Panc1 (cell line): ENCODE results near the gene PLA2G2C. TPM values are rescaled to one million over a fixed set of nuclear protein-coding genes. Genes with fewer than 3 reads are reported as not detected.

Experiments
- ATAC-seq: fragments of 200-7000 bp; cut with Tn5 transposase; 2 replicates; pipeline ENCODE4 v1.9.1; 2020; ENCODE audit warnings: mild to moderate bottlenecking, moderate library complexity
- BruUV-seq: library from RNA; stranded (reverse); fragments of 400-500 nt; replicated peaks from 2 replicates; lab custom pipeline; 2021; lab: Mats Ljungman, UMichigan
- CTCF ChIA-PET: fragments of 300-600 bp; sonication (Branson Sonifier 250); formaldehyde crosslinking; loops from one replicate; lab custom pipeline; 2022; ENCODE audit warnings: antibody characterized with exemption; lab: Charles Lee
- POLR2A ChIA-PET: fragments of 300-600 bp; sonication (Branson Sonifier 250); formaldehyde crosslinking; loops from one replicate; lab custom pipeline; 2022; ENCODE audit warnings: antibody characterized with exemption; lab: Charles Lee
- DNase-seq: peaks from one replicate; pipeline ENCODE4 v3.0.0-alpha.2; 2010; ENCODE audit warnings: low read depth, low spot score
- H3K27ac ChIP-seq: 2 replicates; pipeline ENCODE4 v1.5.1; 2011; ENCODE audit warnings: mild to moderate bottlenecking, low read length, inconsistent platforms
- H3K27me3 ChIP-seq: fragments of 200-500 bp; sonication (Bioruptor generic); 2 replicates; pipeline ENCODE4 v1.6.0; 2014; ENCODE audit warnings: low read length, inconsistent platforms; ENCODE audit not compliant: control insufficient read depth, insufficient read depth
- H3K36me3 ChIP-seq: fragments of 200-500 bp; sonication (Bioruptor generic); 2 replicates; pipeline ENCODE4 v1.5.1; 2014; ENCODE audit warnings: inconsistent platforms, mild to moderate bottlenecking, low read length, moderate library complexity; ENCODE audit not compliant: control insufficient read depth, insufficient read depth
- H3K4me1 ChIP-seq: 2 replicates; pipeline ENCODE4 v1.5.1; 2011; ENCODE audit warnings: inconsistent platforms, mild to moderate bottlenecking, low read length, moderate library complexity; ENCODE audit not compliant: control insufficient read depth, insufficient read depth
- H3K4me3 ChIP-seq, 2 experiments: 2 replicates each; pipeline ENCODE4 v1.5.1; 2011 to 2012; ENCODE audit warnings: low read depth in 2 of 2, low read length in 2 of 2, mild to moderate bottlenecking in 2 of 2, inconsistent platforms in 1 of 2, moderate library complexity in 1 of 2
- H3K9me3 ChIP-seq: fragments of 200-500 bp; sonication (Bioruptor generic); 2 replicates; pipeline ENCODE4 v1.5.1; 2014; ENCODE audit warnings: low read depth, mild to moderate bottlenecking, inconsistent platforms, low read length, moderate library complexity; ENCODE audit not compliant: control insufficient read depth, insufficient read depth
- POLR2AphosphoS5 ChIP-seq: IDR thresholded peaks from 2 replicates; pipeline ENCODE4 v1.6.1; 2012; ENCODE audit warnings: mild to moderate bottlenecking, low read depth, low read length, moderate library complexity
- SIN3A ChIP-seq: IDR thresholded peaks from 2 replicates; pipeline ENCODE4 v1.6.1; 2012; ENCODE audit warnings: low read depth, mild to moderate bottlenecking, low read length, moderate library complexity, borderline replicate concordance; ENCODE audit not compliant: insufficient read depth
- TCF7L2 ChIP-seq: IDR thresholded peaks from 2 replicates; pipeline ENCODE4 v1.6.1; 2011; ENCODE audit warnings: mild to moderate bottlenecking, low read depth, low read length, inconsistent platforms
- in situ Hi-C: cut with HindIII; loops from 2 replicates; pipeline ENCODE4 v1.10.0; 2016; ENCODE audit warnings: low sequenced_read_pairs, low pct_unique_long_range_greater_than_20kb
- intact Hi-C: fragments of 100-400 bp; cut with micrococcal nuclease; formaldehyde crosslinking; loops from one replicate; pipeline ENCODE4 v1.10.0; 2022; ENCODE audit not compliant: unreplicated experiment
- total RNA-seq: library from RNA; stranded (reverse); gene quantifications from one replicate; pipeline ENCODE4 v1.2.1, GENCODE V29; 2021; ENCODE audit not compliant: unreplicated experiment
- TF ChIP-seq, protein P1 (sequence below): fragments of 450-650 bp; IDR thresholded peaks from 2 replicates; pipeline ENCODE4 v1.5.1; 2017; ENCODE audit warnings: mild to moderate bottlenecking
- TF ChIP-seq, protein P2 (sequence below), 2 experiments: IDR thresholded peaks; 2 replicates each; pipeline ENCODE4 v1.6.1; 2011 to 2012; ENCODE audit warnings: low read depth in 2 of 2, control low read depth in 1 of 2, low read length in 1 of 2, mild to moderate bottlenecking in 1 of 2, moderate library complexity in 1 of 2; ENCODE audit not compliant: insufficient read depth in 1 of 2

Gene PLA2G2C
- total RNA-seq, 1 experiment from 2014 or later, result not detected

- Histone ChIP-seq H3K9me3 (no peaks in the 10 kb centered on the region), H3K4me3 (no peak overlapping the region), H3K27me3 (no peaks in the 10 kb centered on the region), H3K4me1 (no peaks in the 10 kb centered on the region), H3K27ac (no peak overlapping the region), H3K36me3 (no peaks in the 10 kb centered on the region)
- ChIA-PET CTCF (no interaction called here), POLR2A (no interaction called here)
- BruUV-seq, result no TSS peak
- DNase-seq (no peak), ATAC-seq (no peak)
- in situ Hi-C loops, result no loop called here
- TF ChIP-seq SIN3A, result no peak
- no peak for TF ChIP-seq TCF7L2
- TF ChIP-seq, protein P1, sequence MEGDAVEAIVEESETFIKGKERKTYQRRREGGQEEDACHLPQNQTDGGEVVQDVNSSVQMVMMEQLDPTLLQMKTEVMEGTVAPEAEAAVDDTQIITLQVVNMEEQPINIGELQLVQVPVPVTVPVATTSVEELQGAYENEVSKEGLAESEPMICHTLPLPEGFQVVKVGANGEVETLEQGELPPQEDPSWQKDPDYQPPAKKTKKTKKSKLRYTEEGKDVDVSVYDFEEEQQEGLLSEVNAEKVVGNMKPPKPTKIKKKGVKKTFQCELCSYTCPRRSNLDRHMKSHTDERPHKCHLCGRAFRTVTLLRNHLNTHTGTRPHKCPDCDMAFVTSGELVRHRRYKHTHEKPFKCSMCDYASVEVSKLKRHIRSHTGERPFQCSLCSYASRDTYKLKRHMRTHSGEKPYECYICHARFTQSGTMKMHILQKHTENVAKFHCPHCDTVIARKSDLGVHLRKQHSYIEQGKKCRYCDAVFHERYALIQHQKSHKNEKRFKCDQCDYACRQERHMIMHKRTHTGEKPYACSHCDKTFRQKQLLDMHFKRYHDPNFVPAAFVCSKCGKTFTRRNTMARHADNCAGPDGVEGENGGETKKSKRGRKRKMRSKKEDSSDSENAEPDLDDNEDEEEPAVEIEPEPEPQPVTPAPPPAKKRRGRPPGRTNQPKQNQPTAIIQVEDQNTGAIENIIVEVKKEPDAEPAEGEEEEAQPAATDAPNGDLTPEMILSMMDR, result no peak
- TF ChIP-seq, protein P2, sequence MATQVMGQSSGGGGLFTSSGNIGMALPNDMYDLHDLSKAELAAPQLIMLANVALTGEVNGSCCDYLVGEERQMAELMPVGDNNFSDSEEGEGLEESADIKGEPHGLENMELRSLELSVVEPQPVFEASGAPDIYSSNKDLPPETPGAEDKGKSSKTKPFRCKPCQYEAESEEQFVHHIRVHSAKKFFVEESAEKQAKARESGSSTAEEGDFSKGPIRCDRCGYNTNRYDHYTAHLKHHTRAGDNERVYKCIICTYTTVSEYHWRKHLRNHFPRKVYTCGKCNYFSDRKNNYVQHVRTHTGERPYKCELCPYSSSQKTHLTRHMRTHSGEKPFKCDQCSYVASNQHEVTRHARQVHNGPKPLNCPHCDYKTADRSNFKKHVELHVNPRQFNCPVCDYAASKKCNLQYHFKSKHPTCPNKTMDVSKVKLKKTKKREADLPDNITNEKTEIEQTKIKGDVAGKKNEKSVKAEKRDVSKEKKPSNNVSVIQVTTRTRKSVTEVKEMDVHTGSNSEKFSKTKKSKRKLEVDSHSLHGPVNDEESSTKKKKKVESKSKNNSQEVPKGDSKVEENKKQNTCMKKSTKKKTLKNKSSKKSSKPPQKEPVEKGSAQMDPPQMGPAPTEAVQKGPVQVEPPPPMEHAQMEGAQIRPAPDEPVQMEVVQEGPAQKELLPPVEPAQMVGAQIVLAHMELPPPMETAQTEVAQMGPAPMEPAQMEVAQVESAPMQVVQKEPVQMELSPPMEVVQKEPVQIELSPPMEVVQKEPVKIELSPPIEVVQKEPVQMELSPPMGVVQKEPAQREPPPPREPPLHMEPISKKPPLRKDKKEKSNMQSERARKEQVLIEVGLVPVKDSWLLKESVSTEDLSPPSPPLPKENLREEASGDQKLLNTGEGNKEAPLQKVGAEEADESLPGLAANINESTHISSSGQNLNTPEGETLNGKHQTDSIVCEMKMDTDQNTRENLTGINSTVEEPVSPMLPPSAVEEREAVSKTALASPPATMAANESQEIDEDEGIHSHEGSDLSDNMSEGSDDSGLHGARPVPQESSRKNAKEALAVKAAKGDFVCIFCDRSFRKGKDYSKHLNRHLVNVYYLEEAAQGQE (IDR thresholded peaks at IDR 0.05; ENCODE audit: insufficient read depth in 1 of 2, low read depth in 2 of 2, low read length in 1 of 2), result no peak
- TF ChIP-seq POLR2AphosphoS5, result no peak
- intact Hi-C loops, result no loop called here
Observed at GRCh38 chr1:20143318-20143717, 43.0 kb downstream of the PLA2G2C start.

DNA sequence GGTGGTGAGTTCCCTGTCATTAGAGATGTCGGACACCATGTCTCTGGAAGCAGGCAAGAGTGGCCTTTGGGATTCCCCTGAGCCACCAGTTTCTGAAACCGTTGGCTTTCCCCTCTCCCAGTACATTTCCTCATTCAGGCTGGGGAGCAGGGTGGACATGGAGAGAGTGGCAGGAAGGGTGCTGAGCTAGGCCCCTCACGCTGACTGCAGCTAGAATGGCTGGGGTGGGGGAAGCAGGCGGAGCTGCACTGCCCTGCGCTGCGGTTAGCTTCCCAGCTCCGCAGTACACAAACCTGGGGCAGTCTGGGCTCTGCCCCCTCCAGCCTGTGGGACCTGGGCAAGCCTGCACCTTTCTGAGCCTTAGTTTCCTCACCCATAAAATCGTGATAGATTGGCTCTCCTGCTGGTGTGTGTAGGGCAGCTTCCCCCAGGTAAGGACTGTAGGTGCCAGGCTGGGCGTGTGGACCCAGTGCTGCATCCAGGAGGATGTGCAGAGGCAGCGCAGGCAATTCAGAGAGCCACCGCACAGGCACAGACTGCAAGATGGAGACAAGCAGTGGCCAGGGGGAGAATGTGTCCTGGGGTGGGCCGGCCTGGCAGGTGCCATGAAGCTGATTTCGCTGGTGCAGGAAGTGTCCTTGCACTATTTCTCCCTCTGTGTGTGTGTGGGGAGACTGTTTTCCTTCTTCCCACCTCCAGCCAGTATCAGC lies 44.2 kb downstream of the PLA2G2C start:
- H3K4me1 ChIP-seq, result no peaks in the 10 kb centered on the region
- H3K9me3 ChIP-seq, result no peaks in the 10 kb centered on the region
- in situ Hi-C loops (no loop called here), intact Hi-C loops (no loop called here)
- TF ChIP-seq POLR2AphosphoS5 (no peak), SIN3A (no peak)
- no peaks in the 10 kb centered on the region for H3K27me3 ChIP-seq
- ATAC-seq, result 0 out of 2 replicates have a peak, but pooled peaks have one; percentile 16
- no TSS peak for BruUV-seq
- H3K36me3 ChIP-seq, result no peaks in the 10 kb centered on the region
- no peak overlapping the region for H3K4me3 ChIP-seq
- DNase-seq, result no peak
- POLR2A ChIA-PET, result no interaction called here
- no peak overlapping the region for H3K27ac ChIP-seq
- CTCF ChIA-PET, result no interaction called here

- H3K9me3 ChIP-seq, result no peaks in the 10 kb centered on the region
- intact Hi-C loops, result no loop called here
- H3K27me3 ChIP-seq, result no peaks in the 10 kb centered on the region
- no peak for DNase-seq
- no peak overlapping the region for H3K4me3 ChIP-seq
- POLR2A ChIA-PET, result no interaction called here
- BruUV-seq, result no TSS peak
- TF ChIP-seq TCF7L2 (no peak), POLR2AphosphoS5 (no peak), SIN3A (no peak)
- TF ChIP-seq, protein P2 (IDR thresholded peaks at IDR 0.05; ENCODE audit: insufficient read depth in 1 of 2, low read depth in 2 of 2, low read length in 1 of 2), result no peak
- TF ChIP-seq, protein P1, result no peak
- no peaks in the 10 kb centered on the region for H3K36me3 ChIP-seq
- in situ Hi-C loops, result no loop called here
- H3K27ac ChIP-seq, result no peak overlapping the region
- no peaks in the 10 kb centered on the region for H3K4me1 ChIP-seq
- CTCF ChIA-PET, result no interaction called here
- ATAC-seq, result no peak
Observed at GRCh38 chr1:20141466-20141865, 44.9 kb downstream of the PLA2G2C start.
